ENCODE measurements around the gene NKAIN1.

Gene NKAIN1

GRCh38 chr1:31238986-31239613 is 587 bp downstream of the NKAIN1 start:
- peak; percentile 70 for DNase-seq
- H3K4me1 Mint-ChIP-seq, result peaks cover 48% of the 10 kb centered on the region
- H3K27me3 Mint-ChIP-seq (ENCODE audit: low read depth, poor library complexity), result peaks cover 64% of the 10 kb centered on the region
- H3K4me3 Mint-ChIP-seq, result peak overlapping the region; percentile 89
- H3K9me3 Mint-ChIP-seq, result no peaks in the 10 kb centered on the region
- TF ChIP-seq CTCF (IDR thresholded peaks at IDR 0.05), result no peak
- no peaks in the 10 kb centered on the region for H3K36me3 Mint-ChIP-seq (ENCODE audit: low read depth)
- H3K27ac Mint-ChIP-seq, result no peak overlapping the region

- no peak for TF ChIP-seq CTCF (IDR thresholded peaks at IDR 0.05)
- H3K4me1 Mint-ChIP-seq, result peaks cover 46% of the 10 kb centered on the region
- peak overlapping the region; percentile 89 for H3K4me3 Mint-ChIP-seq
- H3K27me3 Mint-ChIP-seq (ENCODE audit: low read depth, poor library complexity), result peaks cover 65% of the 10 kb centered on the region
- peak; percentile 10 for DNase-seq
- no peak overlapping the region for H3K27ac Mint-ChIP-seq
- H3K9me3 Mint-ChIP-seq, result no peaks in the 10 kb centered on the region
- H3K36me3 Mint-ChIP-seq (ENCODE audit: low read depth), result no peaks in the 10 kb centered on the region
These were observed 1.1 kb downstream of the NKAIN1 start for GRCh38 chr1:31238612-31238985.

- no peak for TF ChIP-seq CTCF (IDR thresholded peaks at IDR 0.05)
- Mint-ChIP-seq H3K27me3 (ENCODE audit: low read depth, poor library complexity) (peaks cover 48% of the 10 kb centered on the region), H3K27ac (no peak overlapping the region), H3K36me3 (ENCODE audit: low read depth) (no peaks in the 10 kb centered on the region), H3K4me3 (no peak overlapping the region), H3K9me3 (no peaks in the 10 kb centered on the region), H3K4me1 (peaks cover 23% of the 10 kb centered on the region)
- no peak for DNase-seq
These were observed 4.8 kb downstream of the NKAIN1 start for GRCh38 chr1:31234870-31235269.

- H3K27ac Mint-ChIP-seq, result no peak overlapping the region
- H3K9me3 Mint-ChIP-seq, result no peaks in the 10 kb centered on the region
- no peaks in the 10 kb centered on the region for H3K36me3 Mint-ChIP-seq (ENCODE audit: low read depth)
- peaks cover 22% of the 10 kb centered on the region for H3K4me1 Mint-ChIP-seq
- H3K4me3 Mint-ChIP-seq, result no peak overlapping the region
- peaks cover 47% of the 10 kb centered on the region for H3K27me3 Mint-ChIP-seq (ENCODE audit: low read depth, poor library complexity)
- no peak for DNase-seq
- no peak for TF ChIP-seq CTCF (IDR thresholded peaks at IDR 0.05)
These were observed 5.5 kb downstream of the NKAIN1 start for GRCh38 chr1:31234123-31234708.

GRCh38 chr1:31232689-31233088 is 7.0 kb downstream of the NKAIN1 start:
- no peak for TF ChIP-seq CTCF (IDR thresholded peaks at IDR 0.05)
- Mint-ChIP-seq H3K4me3 (no peak overlapping the region), H3K27me3 (ENCODE audit: low read depth, poor library complexity) (peaks cover 32% of the 10 kb centered on the region), H3K36me3 (ENCODE audit: low read depth) (no peaks in the 10 kb centered on the region), H3K9me3 (no peaks in the 10 kb centered on the region), H3K27ac (no peak overlapping the region), H3K4me1 (peaks cover 22% of the 10 kb centered on the region)
- DNase-seq, result no peak

- TF ChIP-seq CTCF (IDR thresholded peaks at IDR 0.05), result no peak
- Mint-ChIP-seq H3K9me3 (no peaks in the 10 kb centered on the region), H3K27ac (no peak overlapping the region), H3K4me1 (peaks cover 26% of the 10 kb centered on the region), H3K27me3 (ENCODE audit: low read depth, poor library complexity) (peaks cover 28% of the 10 kb centered on the region), H3K36me3 (ENCODE audit: low read depth) (no peaks in the 10 kb centered on the region), H3K4me3 (no peak overlapping the region)
- no peak for DNase-seq
These were observed 7.9 kb downstream of the NKAIN1 start for GRCh38 chr1:31231802-31232201.
